Activated T-helper 1 cell treated with anti-CD3 and anti-CD28 coated beads, Interleukin-12 subunit alpha, Interleukin-12 subunit beta, Interleukin-2, Interleukin-4 antibody, amounts not matched to agents 30 ng/mL and 10 ng/mL and 1 ng/mL, durations not matched to agents 14 hours and 24 hours and 36 hours (primary cell): ENCODE results near the gene IGFBP2. TPM values are rescaled to one million over a fixed set of nuclear protein-coding genes. Genes with fewer than 3 reads are reported as not detected.

Experiments used
- DNase-seq: peaks from one replicate; pipeline ENCODE4 v3.0.0; 2021; ENCODE audit warnings: low spot score
- H3K27ac Mint-ChIP-seq: one replicate; pipeline ENCODE4 v1.8.0; 2021; ENCODE audit warnings: mild to moderate bottlenecking, mixed read lengths
- H3K27me3 Mint-ChIP-seq: one replicate; pipeline ENCODE4 v1.8.0; 2022; ENCODE audit warnings: mild to moderate bottlenecking, moderate library complexity, mixed read lengths; ENCODE audit not compliant: insufficient read depth
- H3K36me3 Mint-ChIP-seq: one replicate; pipeline ENCODE4 v1.8.0; 2021; ENCODE audit warnings: low read depth, mixed read lengths
- H3K4me1 Mint-ChIP-seq: one replicate; pipeline ENCODE4 v1.8.0; 2021; ENCODE audit warnings: low read depth, mixed read lengths
- H3K4me3 Mint-ChIP-seq: one replicate; pipeline ENCODE4 v1.8.0; 2021; ENCODE audit warnings: mild to moderate bottlenecking, moderate library complexity, mixed read lengths
- H3K9me3 Mint-ChIP-seq: one replicate; pipeline ENCODE4 v1.8.0; 2021; ENCODE audit warnings: mixed read lengths
- intact Hi-C: fragments of 100-400 bp; cut with micrococcal nuclease; formaldehyde crosslinking; loops from one replicate; pipeline ENCODE4 v1.15.1; 2024
- total RNA-seq: library from RNA; stranded (reverse); gene quantifications from 2 replicates; pipeline ENCODE4 v1.2.3, GENCODE V29; 2022

The IGFBP2 gene
- total RNA-seq, 1 donor from 2014 or later, result 12.3 TPM

- Mint-ChIP-seq H3K36me3 (no peaks in the 10 kb centered on the region), H3K4me3 (no peak overlapping the region)
Observed at GRCh38 chr2:216601632-216602409, 31.4 kb upstream of the IGFBP2 start.

DNA sequence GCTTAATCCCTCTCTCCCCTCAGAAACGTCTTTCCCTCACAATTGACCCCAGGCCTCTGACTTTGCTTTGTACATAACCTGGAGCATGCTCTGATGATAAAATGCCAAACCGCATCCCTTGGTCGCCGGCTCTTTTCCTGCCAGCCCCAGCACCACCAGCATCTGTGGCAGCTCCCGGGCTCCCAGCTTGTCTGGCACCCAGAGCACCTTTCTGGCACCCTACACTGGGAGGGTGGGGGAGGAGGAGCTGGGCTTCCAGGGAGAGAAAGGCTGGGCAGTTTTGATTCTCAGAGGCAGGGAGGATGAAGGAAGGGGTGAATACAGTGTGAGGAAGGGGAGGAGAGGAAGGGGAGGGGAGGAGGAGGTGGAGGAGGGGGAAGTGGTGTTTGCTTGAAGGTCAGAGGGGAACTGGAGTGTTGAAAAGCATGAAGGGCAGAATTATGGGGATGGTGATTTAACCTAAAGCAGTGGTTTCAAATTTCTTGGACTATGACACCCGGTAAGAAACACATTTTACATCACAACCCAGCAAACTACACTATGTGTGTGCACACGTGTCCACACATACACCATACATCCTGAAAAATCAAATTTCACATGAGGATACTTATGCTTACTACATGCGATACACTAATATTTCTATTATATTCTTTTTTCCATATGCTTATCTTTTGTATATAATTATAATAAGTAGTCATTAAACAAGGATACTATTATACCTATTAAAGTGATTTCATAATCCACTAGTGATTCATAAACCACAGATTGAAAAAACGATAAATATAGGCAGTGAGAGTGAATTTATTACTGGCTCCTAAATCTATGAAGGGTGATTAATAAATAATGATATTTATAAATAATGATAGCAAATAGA is 30.0 kb upstream of the IGFBP2 start:
- no peak for DNase-seq
- intact Hi-C loops, result no loop called here
- H3K4me1 Mint-ChIP-seq, result peaks cover 40% of the 10 kb centered on the region
- H3K27ac Mint-ChIP-seq, result no peak overlapping the region
- H3K27me3 Mint-ChIP-seq, result peaks cover 5% of the 10 kb centered on the region
- no peaks in the 10 kb centered on the region for H3K36me3 Mint-ChIP-seq
- no peaks in the 10 kb centered on the region for H3K9me3 Mint-ChIP-seq
- no peak overlapping the region for H3K4me3 Mint-ChIP-seq

More at GRCh38 chr2:216601632-216602409, 31.4 kb upstream of the IGFBP2 start:
- no peaks in the 10 kb centered on the region for H3K9me3 Mint-ChIP-seq
- DNase-seq, result no peak
- intact Hi-C loops, result no loop called here
- peaks cover 5% of the 10 kb centered on the region for H3K27me3 Mint-ChIP-seq
- no peak overlapping the region for H3K27ac Mint-ChIP-seq
- peaks cover 26% of the 10 kb centered on the region for H3K4me1 Mint-ChIP-seq

DNA sequence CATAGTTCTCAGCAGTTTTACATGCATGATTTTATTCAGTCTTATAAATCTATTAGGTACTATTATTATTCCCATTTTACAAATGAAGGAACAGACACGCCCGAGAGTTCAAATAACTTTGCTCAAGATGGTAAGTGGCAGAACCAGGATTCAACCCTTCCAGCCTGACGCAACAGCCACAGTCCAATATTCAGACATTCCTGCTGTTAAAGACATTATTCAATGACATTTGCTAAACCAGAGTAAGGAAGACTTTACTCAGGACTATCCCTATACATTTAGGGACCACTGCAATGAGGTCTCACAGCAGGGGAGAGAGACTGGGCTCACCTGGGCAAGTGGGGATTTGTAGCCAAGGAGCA is 29.4 kb upstream of the IGFBP2 start:
- no peak overlapping the region for H3K4me3 Mint-ChIP-seq
- H3K27me3 Mint-ChIP-seq, result peaks cover 5% of the 10 kb centered on the region
- DNase-seq, result no peak

DNA sequence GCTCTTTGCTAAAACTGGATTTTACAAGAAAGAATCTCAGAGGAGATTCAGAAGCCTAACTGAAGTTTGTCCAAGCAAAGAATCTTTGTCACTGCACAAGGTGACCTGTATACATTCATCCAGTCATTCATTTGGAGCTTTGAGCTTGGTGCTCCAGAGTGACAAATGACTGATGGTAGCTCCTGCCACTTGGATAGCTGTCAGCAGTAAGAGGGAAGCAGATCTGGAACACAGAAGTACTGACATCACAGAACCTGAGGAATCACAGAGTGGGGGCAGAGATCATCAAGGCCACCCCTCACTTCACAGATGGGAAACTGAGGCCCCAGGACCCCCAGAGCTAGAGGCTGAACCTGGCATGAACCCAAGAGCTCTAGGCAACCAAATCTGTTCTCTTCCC is 28.8 kb upstream of the IGFBP2 start:
- Mint-ChIP-seq H3K36me3 (no peaks in the 10 kb centered on the region), H3K9me3 (no peaks in the 10 kb centered on the region), H3K27ac (no peak overlapping the region), H3K4me3 (no peak overlapping the region), H3K4me1 (peaks cover 40% of the 10 kb centered on the region), H3K27me3 (peaks cover 1% of the 10 kb centered on the region)
- intact Hi-C loops, result no loop called here
- DNase-seq, result no peak

More for the DNA sequence above, 29.4 kb upstream of the IGFBP2 start:
- Mint-ChIP-seq H3K36me3 (no peaks in the 10 kb centered on the region), H3K9me3 (no peaks in the 10 kb centered on the region), H3K27ac (no peak overlapping the region), H3K4me1 (peaks cover 40% of the 10 kb centered on the region)
- intact Hi-C loops, result no loop called here

- H3K36me3 Mint-ChIP-seq, result no peaks in the 10 kb centered on the region
- intact Hi-C loops, result loop anchor here (1.0 kb wide), 1 partner anchor 27 kb away; the partner anchor contains the start of gene IGFBP2
- H3K9me3 Mint-ChIP-seq, result no peaks in the 10 kb centered on the region
- peaks cover 40% of the 10 kb centered on the region for H3K4me1 Mint-ChIP-seq
- peaks cover 4% of the 10 kb centered on the region for H3K27me3 Mint-ChIP-seq
- peak overlapping the region; percentile 65 for H3K4me3 Mint-ChIP-seq
- peak; percentile 44 for DNase-seq
- peak overlapping the region; percentile 92 for H3K27ac Mint-ChIP-seq
Observed at GRCh38 chr2:216606551-216607276, 26.5 kb upstream of the IGFBP2 start.

GRCh38 chr2:216607277-216607560 is 26.0 kb upstream of the IGFBP2 start:
- no peaks in the 10 kb centered on the region for H3K9me3 Mint-ChIP-seq
- H3K36me3 Mint-ChIP-seq, result no peaks in the 10 kb centered on the region
- peaks cover 40% of the 10 kb centered on the region for H3K4me1 Mint-ChIP-seq
- intact Hi-C loops, result no loop called here
- H3K27me3 Mint-ChIP-seq, result peaks cover 4% of the 10 kb centered on the region
- H3K27ac Mint-ChIP-seq, result peak overlapping the region; percentile 92
- DNase-seq, result no peak
- H3K4me3 Mint-ChIP-seq, result peak overlapping the region; percentile 65

GRCh38 chr2:216608525-216608924 is 24.7 kb upstream of the IGFBP2 start:
- Mint-ChIP-seq H3K27me3 (peaks cover 6% of the 10 kb centered on the region), H3K36me3 (no peaks in the 10 kb centered on the region), H3K4me3 (no peak overlapping the region), H3K27ac (no peak overlapping the region), H3K4me1 (peaks cover 31% of the 10 kb centered on the region), H3K9me3 (no peaks in the 10 kb centered on the region)
- intact Hi-C loops, result no loop called here
- no peak for DNase-seq

DNA sequence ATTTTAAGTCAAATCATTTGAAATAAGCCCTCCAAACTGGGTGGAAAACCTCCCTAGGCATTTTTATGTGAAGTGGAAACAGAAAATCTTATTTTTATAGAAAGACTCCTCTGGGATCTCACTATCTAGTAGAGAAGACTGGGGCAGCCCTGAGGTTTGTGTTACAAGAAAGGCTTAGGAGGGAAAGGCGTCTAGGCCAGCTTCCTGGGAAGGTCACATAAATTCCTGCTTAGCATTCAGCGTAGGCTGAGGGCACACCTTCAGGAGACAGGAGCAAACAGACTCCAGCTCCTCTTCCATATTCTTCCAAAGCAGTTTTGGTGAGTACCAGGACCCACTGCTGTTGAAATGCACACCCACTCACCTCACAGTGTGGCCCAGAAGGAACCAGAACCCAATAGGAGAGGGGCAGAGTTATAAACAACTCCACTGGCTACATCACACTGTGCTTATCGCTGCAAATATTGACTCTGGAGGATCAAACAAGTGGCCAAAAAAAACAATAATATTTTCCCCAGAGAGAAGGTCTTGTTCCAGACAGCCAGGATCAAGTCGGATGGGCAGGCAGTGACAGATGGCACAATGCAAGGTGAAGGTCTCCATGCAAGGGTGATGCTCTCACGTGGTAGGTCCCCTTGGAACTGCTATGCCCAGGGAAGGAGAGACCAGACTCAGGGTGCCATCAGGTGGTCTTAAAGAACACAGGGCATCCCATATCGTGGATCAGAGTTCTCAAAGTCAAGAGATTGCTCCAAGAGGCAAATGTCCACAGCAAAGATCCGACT is 17.7 kb upstream of the IGFBP2 start:
- Mint-ChIP-seq H3K4me1 (peaks cover 12% of the 10 kb centered on the region), H3K4me3 (no peak overlapping the region), H3K9me3 (no peaks in the 10 kb centered on the region), H3K36me3 (no peaks in the 10 kb centered on the region), H3K27ac (no peak overlapping the region), H3K27me3 (peaks cover 10% of the 10 kb centered on the region)
- DNase-seq, result no peak
- intact Hi-C loops, result no loop called here

DNA sequence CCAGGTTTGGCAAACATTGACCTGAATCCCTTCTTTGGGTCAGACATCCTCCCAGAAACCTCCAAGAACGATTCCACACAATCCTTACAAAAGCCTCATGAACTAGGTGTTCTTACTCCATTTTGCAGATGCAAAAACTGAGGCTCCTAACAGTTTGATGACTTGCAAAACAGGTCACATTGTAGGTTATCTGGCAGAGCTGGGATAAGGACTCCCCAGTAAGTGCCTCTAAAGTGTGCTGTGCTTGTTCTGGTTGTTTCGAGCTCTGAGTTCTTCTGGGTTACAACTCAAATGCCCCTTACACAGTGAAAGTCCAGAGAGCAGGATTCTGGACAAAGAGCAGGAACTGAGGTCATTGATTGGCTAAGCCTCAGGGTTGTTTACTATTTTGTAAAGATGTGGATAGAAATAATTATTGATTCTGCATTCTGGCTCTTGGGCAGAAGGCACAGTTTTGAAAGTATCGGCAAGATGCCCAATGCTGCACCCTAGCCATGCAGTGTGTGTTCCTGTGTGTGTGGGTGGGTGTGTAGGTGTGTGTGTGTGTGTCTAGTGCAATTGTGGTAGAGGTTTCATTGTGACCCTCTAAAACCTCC is 17.0 kb upstream of the IGFBP2 start:
- Mint-ChIP-seq H3K4me3 (no peak overlapping the region), H3K36me3 (no peaks in the 10 kb centered on the region), H3K4me1 (peaks cover 12% of the 10 kb centered on the region), H3K9me3 (no peaks in the 10 kb centered on the region), H3K27me3 (peaks cover 8% of the 10 kb centered on the region), H3K27ac (no peak overlapping the region)
- DNase-seq, result no peak
- intact Hi-C loops, result no loop called here

DNA sequence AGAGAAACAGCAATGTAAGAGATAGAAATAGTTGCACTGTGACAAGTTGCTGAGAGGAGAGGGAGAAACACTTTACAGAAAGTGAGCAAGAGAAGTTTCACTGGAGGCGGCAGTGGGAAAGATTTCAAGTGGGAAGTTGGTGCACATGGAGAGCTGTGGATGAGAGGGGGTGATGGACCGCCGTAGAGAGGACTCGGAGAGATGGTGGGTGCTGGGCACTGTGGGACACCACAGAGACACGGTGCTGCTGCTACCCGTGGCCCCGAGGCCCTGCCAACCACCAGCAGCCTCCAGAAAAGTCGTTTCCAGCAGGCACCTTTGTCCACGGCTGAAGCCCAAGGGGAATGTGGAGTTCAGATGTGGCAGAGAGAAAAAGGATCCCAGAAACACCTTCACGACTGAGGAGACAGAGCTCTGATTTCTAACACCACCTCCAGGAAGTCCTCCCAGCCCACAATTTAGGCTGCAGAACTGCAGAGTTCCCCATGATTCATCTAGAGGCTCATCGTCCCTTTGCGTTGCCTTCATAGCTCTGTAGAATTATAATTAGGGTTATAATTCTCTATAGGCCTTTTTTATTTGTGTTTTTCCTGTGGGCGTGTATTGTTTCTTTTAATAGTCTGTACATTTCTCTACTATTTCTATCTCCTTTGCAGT is 15.9 kb upstream of the IGFBP2 start:
- no peaks in the 10 kb centered on the region for H3K36me3 Mint-ChIP-seq
- H3K27ac Mint-ChIP-seq, result no peak overlapping the region
- intact Hi-C loops, result no loop called here
- H3K9me3 Mint-ChIP-seq, result no peaks in the 10 kb centered on the region
- peaks cover 8% of the 10 kb centered on the region for H3K27me3 Mint-ChIP-seq
- no peak for DNase-seq
- H3K4me3 Mint-ChIP-seq, result no peak overlapping the region
- H3K4me1 Mint-ChIP-seq, result peaks cover 12% of the 10 kb centered on the region

DNA sequence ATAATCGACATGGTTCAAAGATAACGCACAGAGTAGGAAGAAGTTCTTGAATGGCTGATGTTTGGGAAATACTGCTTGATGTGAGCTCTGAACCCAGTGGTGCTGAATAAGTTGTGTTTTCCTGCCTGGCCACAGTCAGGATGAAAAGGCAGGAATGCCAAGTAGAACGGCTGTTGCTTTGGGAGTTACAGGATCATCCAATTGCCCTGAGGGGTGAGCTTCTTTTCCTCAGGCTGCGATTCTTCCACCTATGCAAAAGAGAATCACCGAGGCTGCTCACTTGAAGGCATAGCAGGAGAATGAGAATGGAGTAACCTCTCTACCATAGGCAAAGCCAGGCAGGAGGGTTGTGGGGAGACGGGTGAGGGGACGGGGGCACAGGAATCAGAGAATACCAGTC is 14.4 kb upstream of the IGFBP2 start:
- Mint-ChIP-seq H3K9me3 (no peaks in the 10 kb centered on the region), H3K27ac (peak overlapping the region; percentile 72), H3K4me3 (no peak overlapping the region), H3K36me3 (no peaks in the 10 kb centered on the region), H3K4me1 (peaks cover 12% of the 10 kb centered on the region), H3K27me3 (peaks cover 6% of the 10 kb centered on the region)
- intact Hi-C loops, result no loop called here
- no peak for DNase-seq
